ENCODE data around the gene DIAPH2. TPM values are rescaled to one million over a fixed set of nuclear protein-coding genes. Genes with fewer than 3 reads are reported as not detected.

DIAPH2 gene
- total and polyA plus RNA-seq, 12 donors, result 1.8 to 13.6 (median 10.1) TPM

DNA sequence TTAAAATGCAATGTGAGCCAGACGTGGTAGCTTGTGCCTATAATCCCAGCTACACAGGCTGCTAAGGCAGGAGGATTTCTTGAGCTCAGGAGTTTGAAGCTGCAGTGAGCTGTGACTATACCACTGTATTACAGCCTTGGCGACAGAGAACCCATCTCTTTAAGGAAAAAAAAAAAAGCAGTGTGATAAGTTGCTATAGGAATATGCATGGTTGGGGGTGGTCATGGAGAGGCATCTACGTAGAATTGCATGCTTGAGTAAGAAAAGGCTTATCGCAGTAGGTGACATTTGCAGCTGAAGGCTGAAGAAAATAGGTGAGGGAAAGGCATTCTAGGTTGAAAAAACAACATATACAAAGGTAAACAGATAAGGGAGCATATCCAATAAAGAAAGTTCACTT lies 4.1 kb downstream of the DIAPH2 start:
- H3K4me1 ChIP-seq, result peaks cover 0 to 47% (median 0%) of the 10 kb centered on the region in 9 donors
- H3K4me3 ChIP-seq, result no peak overlapping the region
- no peaks in the 10 kb centered on the region for H3K9me3 ChIP-seq
- no peak for ATAC-seq
- intact Hi-C loops (cut with DNase I), result loop anchor here in 1 of 10 donors (10.0 kb wide), 1 partner anchor 314 kb away; no protein-coding TSS in a partner anchor
- no peaks in the 10 kb centered on the region for H3K36me3 ChIP-seq
- no peak overlapping the region for H3K27ac ChIP-seq
- 92 to 94% methylated on average over 4 of the region's 4 CpGs for WGBS, 2 donors
- no peak for DNase-seq
- TF ChIP-seq, protein P1, sequence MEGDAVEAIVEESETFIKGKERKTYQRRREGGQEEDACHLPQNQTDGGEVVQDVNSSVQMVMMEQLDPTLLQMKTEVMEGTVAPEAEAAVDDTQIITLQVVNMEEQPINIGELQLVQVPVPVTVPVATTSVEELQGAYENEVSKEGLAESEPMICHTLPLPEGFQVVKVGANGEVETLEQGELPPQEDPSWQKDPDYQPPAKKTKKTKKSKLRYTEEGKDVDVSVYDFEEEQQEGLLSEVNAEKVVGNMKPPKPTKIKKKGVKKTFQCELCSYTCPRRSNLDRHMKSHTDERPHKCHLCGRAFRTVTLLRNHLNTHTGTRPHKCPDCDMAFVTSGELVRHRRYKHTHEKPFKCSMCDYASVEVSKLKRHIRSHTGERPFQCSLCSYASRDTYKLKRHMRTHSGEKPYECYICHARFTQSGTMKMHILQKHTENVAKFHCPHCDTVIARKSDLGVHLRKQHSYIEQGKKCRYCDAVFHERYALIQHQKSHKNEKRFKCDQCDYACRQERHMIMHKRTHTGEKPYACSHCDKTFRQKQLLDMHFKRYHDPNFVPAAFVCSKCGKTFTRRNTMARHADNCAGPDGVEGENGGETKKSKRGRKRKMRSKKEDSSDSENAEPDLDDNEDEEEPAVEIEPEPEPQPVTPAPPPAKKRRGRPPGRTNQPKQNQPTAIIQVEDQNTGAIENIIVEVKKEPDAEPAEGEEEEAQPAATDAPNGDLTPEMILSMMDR (IDR thresholded peaks at IDR 0.05), result no peak
- peaks cover 0 to 41% (median 0%) of the 10 kb centered on the region in 7 donors for H3K27me3 ChIP-seq

DNA sequence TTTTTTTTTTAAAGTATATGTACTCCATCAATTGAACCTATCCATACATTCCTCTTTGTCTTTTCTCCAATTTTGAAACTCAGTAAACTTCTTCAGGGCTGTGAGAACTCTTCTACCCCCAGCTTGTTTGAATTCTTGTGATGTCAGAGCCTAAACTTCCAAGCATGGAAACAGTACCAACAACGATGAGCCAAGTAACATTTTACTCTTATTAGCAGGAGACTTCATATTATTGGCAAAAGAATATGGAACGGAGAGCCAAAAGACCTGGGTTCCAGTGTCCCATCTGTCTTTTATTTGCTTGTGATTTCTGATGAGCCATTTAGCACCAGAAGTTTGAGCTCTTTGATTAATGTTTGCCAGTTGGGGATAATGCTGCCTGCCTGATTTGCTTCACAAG lies 5.3 kb downstream of the DIAPH2 start:
- H3K36me3 ChIP-seq, result no peaks in the 10 kb centered on the region
- no peak for DNase-seq
- peaks cover 0 to 34% (median 0%) of the 10 kb centered on the region in 7 donors for H3K27me3 ChIP-seq
- WGBS, 2 donors, result 61 to 67% methylated on average over 2 of the region's 2 CpGs
- intact Hi-C loops (cut with DNase I), result loop anchor here in 1 of 10 donors (10.0 kb wide), 1 partner anchor 315 kb away; no protein-coding TSS in a partner anchor
- no peaks in the 10 kb centered on the region for H3K9me3 ChIP-seq
- H3K4me3 ChIP-seq, result no peak overlapping the region
- ATAC-seq, result no peak
- TF ChIP-seq, protein P1 (IDR thresholded peaks at IDR 0.05), result no peak
- H3K27ac ChIP-seq, result peak overlapping the region in 4 of 10 donors; percentile 4 to 21 (median 12)
- peaks cover 0 to 47% (median 0%) of the 10 kb centered on the region in 9 donors for H3K4me1 ChIP-seq

DNA sequence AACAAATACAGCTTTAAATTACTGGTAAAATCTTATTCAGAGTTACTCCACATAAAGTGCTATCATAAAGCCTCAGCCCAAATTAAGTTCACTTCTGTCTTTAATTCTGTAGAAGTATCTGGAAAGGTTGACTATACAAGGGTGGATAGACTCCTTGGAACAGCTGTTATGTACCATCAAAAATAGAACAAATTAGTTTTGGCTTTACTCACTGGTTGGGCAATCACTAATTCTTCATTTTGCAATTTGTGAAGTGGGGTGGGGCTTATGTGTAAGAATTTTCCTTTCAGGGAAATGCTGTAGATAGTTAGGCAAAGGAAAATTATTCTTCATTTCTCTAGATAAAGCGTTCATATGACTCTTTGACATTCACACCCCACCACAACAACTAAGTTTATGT lies 7.8 kb downstream of the DIAPH2 start:
- Histone ChIP-seq H3K9me3 (no peaks in the 10 kb centered on the region), H3K27ac (no peak overlapping the region), H3K36me3 (no peaks in the 10 kb centered on the region), H3K4me3 (no peak overlapping the region), H3K27me3 (peaks cover 0 to 14% (median 0%) of the 10 kb centered on the region in 7 donors), H3K4me1 (peaks cover 0 to 38% (median 0%) of the 10 kb centered on the region in 9 donors)
- no peak for DNase-seq
- ATAC-seq, result peak in 1 of 8 donors; percentile 42
- TF ChIP-seq, protein P1 (IDR thresholded peaks at IDR 0.05), result no peak
- WGBS, 2 donors, result 65 to 71% methylated on average over 1 of the region's 1 CpG
- intact Hi-C loops (cut with DNase I), result no loop called here

DNA sequence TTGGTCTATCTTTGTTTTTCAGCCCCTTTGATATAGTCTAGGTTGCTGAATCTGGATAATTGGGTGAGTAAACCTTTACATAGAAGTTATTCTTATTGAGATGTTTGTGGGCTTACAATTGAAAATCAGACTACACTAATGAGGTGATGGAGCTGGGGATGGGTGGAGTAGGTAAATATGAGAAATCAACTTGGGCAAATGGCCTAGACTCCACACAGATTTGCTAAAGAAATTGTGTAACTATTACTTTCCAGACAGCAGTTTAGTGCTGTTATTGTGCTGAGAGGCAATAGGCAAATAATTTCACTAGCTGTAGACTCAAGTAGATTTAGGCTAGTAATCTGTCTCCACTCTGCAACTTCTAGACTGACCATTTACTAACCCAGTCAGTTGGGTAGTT lies 8.2 kb downstream of the DIAPH2 start:
- Histone ChIP-seq H3K4me1 (peaks cover 0 to 38% (median 0%) of the 10 kb centered on the region in 9 donors), H3K36me3 (no peaks in the 10 kb centered on the region), H3K27me3 (peaks cover 0 to 14% (median 0%) of the 10 kb centered on the region in 7 donors), H3K27ac (no peak overlapping the region), H3K9me3 (no peaks in the 10 kb centered on the region), H3K4me3 (no peak overlapping the region)
- ATAC-seq (no peak), DNase-seq (no peak)
- TF ChIP-seq, protein P1 (IDR thresholded peaks at IDR 0.05), result no peak
- intact Hi-C loops (cut with DNase I), result loop anchor here in 1 of 10 donors (1.0 kb wide), 1 partner anchor 37 kb away; no protein-coding TSS in a partner anchor

Data from heart right ventricle (tissue), 16 donors.